ENCODE results near the gene CELF6.

Gene CELF6

DNA sequence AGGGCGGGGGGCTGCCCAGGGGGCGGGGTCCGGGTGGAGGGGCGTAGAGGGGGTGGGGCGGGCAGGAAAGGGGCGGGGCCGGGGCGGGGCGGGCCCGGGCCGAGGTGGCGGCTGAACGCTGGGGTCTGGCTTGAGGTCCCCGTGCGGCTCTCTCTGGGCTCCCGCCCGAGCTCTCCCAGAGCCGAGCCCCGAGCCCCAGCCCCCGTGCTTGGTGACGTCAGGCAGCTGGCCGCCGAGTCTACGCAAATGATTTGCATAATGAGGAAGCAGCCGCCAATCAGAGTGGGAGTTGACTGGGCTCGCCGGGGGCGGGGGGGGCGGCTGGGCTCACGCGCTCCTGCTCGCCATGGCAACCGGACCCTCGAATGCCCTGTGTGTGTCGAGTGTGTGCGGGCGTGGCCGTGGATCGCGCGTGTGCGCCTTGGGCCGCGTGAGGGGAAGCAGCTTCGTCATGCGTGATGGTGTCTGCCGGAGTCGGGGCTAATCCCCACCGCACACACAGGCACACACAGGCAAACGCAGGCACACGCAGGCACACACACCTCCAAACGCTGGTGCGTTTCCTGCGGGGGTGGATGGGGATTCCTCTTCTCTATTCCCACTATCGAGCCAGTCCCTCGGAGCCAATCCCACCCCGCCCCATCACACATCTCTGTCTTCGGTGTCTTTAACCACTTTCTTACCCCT is at the start of gene CELF6:
TSS of gene CELF6 (minus strand) at position 173 of the 687 bp plus-strand sequence. CDS start 283 bp downstream, outside the sequence.
- DNase-seq, result peak; percentile 35

GRCh38 chr15:72368899-72369298 is 48.9 kb upstream of the CELF6 start:
- DNase-seq, result no peak

DNA sequence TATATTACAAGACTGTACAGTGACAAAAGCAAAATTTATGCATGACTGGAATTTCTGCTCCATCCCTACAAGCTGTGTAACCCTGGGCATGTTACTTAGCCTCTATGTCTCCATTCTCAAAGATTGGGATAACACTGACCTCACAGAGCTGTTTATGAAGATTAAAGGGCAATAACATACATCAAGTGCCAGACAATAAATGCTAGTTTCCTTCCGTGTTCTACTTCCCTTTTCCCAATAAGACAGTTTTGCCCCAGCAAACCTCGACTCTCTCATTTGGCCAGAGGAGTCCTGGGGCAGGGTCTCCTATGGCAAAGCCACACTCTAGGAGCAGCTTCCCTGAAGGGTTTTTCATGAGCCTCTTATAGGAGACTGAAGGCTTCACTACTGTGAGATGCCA is 48.4 kb upstream of the CELF6 start:
- no peak for DNase-seq

- DNase-seq, result no peak
Measured at GRCh38 chr15:72365844-72366243, 45.9 kb upstream of the CELF6 start.

DNA sequence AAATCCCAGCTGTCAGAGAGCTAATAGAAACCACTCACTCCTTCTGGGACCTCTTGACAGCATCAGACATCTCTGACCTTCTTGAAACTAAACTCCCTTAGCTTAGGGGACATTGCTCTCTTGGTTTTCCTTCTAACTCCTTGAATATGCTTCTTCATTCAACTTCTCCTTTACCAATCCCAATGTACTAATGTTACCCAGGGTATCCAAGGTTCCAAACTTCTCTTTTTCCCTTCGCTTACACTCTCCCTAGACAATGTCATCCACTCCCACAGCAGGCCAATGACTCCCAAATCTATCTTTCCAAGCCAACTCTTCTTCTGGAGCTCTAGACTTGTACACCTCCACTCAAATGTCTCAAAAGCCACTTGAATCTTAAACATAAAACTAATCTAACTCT is 41.2 kb upstream of the CELF6 start:
- DNase-seq, result no peak

DNA sequence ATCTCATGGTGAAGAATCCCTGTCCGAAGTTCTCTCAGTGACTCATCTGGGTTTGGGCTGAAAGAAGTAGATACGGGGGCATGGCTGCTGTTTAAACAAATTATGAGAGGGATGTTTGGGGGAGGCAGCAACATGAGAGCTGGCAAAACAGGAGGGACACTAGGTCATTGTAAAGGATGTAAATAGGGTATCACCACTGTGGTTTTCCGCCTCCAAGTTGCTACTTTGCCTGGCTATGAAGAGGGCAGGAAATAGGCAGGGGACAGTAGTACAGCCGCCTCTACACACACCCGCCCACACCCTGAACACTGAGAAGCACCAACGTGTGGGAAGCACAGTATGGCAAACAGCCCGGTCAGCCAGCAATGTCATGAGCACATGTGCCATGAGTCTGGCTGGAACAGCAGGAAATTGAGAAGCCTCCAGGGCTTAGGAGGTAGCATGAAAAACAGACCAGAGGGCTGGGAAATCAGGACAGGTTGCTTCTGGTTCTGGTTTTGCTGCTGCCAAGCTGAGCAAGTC is 38.8 kb upstream of the CELF6 start:
- DNase-seq, result no peak

GRCh38 chr15:72358121-72358520 is 38.2 kb upstream of the CELF6 start:
- no peak for DNase-seq

- DNase-seq, result no peak
Measured at GRCh38 chr15:72354496-72354895, 34.5 kb upstream of the CELF6 start.

GRCh38 chr15:72353266-72353665 is 33.3 kb upstream of the CELF6 start:
- no peak for DNase-seq

GRCh38 chr15:72345806-72346205 is 25.8 kb upstream of the CELF6 start:
- DNase-seq, result no peak

- no peak for DNase-seq
Measured at GRCh38 chr15:72345280-72345679, 25.3 kb upstream of the CELF6 start.

DNA sequence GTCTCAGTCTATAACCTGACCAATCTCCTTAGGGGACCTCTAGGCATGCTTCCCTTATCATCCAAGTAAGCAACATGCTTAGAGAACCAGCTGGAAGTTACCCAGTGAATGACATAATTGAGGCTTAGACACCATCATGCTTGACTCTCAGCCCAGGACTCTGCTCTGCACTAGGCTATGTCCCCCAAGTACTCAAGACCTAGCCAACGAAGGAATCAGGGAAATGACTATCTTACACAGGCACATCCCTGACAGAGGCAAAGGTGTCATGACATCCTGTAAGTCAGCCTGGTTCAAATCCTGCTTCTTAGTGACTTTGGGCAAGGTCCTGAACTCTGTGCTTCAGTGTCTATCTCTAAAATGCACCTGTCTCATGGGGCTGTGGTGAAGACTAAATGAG is 24.6 kb upstream of the CELF6 start:
- DNase-seq, result no peak

- no peak for DNase-seq
Measured at GRCh38 chr15:72342385-72342784, 22.4 kb upstream of the CELF6 start.

DNA sequence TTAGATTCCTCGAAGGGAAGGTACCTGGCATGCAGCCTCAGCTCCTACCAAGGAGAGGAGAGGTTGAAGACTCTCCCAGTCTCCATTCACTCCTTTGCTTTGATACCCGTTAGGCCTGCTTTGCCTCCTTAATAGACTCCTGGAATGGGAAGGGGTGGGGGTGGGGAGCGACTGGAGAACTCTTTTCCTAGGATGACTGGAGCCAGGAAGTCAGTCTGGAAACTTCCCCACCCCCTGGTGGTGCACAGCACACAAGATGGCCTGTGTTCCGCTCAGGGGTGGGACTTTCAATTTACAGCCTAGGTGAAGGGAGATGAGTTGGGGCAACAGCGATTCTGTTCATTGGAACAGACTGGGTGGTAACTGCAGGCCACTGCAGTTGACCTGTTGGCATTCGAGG is 21.4 kb upstream of the CELF6 start:
- no peak for DNase-seq

DNA sequence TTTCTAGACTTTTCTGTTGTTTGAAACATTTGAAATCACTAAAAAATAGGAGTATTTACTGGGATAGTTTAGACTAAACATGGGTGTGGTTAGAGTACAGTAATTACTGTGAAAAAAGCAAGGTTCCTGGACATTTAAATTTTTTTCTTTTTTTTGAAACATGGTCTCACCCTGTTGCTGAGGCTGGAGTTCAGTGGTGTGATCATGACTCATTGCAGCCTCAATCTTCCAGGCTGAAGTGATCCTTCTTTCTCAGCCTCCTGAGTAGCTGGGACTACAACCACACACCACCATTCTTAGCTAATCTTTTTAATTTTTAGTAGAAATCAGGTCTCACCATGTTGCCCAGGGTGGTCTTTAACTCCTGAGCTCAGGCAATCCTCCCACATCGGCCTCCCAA is 20.4 kb upstream of the CELF6 start:
- DNase-seq, result no peak

DNA sequence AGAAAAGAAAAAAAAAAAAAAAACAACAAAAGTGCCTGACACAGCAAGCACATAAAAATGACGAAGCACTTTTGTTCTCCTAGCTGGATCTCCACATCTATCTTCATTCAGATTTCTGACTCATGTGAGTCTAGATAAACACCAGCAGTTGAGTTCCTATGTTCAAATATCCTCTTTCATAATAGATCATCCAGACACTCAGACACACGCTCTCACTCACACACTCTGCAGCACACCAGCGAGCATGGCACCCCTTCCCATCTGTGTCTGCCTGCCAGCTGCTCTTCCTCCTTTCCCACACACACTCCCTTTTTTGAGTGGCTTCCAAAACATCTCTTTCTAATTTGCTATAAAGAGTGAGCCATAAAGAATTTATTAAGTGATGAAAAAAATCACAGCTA is 19.8 kb upstream of the CELF6 start:
- DNase-seq, result no peak

GRCh38 chr15:72338617-72339321 is 18.8 kb upstream of the CELF6 start:
- DNase-seq, result no peak

- DNase-seq, result no peak
Measured at GRCh38 chr15:72338148-72338547, 18.2 kb upstream of the CELF6 start.

GRCh38 chr15:72334842-72335241 is 14.9 kb upstream of the CELF6 start:
- no peak for DNase-seq

- DNase-seq, result no peak
Measured at GRCh38 chr15:72331021-72331420, 11.1 kb upstream of the CELF6 start.

- no peak for DNase-seq
Measured at GRCh38 chr15:72323752-72324151, 3.8 kb upstream of the CELF6 start.

- DNase-seq, result no peak
Measured at GRCh38 chr15:72319360-72319984, 485 bp downstream of the CELF6 start.

DNA sequence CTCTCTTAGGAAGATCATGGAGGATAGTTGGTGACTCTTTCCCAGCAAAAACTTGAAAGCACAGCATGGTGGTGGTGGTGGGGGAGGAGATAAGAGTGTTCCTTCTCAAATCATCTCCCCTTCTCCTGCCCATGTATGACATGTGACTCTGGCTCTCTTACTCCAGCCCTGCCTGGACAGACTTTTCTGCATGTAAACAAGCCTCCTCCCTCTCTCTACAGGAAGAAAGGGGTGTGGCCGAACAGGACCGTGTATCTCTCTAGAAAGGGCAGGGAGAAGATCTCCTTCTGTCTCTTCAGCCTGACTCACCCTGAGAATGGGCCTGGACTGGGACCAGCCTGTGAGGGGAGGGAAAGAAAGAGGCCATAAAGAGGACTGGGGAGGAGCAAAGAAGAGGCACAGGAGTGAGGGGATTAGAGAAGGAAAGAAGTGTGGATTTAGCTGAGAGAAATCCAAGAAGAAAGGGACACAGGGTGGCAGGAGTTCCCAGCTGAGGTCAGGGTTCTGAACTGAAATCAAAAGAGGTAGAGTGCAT is 1.5 kb downstream of the CELF6 start:
- no peak for DNase-seq
